Mammary epithelial cell (primary cell): ENCODE measurements around the gene ATP5F1D.

Source experiments
- CTCF ChIP-seq, 2 donors: IDR thresholded peaks in 1 of 2; conservative IDR thresholded peaks in 1 of 2; 2 replicates each; pipeline ENCODE4 v1.5.1; 2011 to 2012; ENCODE audit warnings: inconsistent platforms in 2 of 2, low read length in 2 of 2, mild to moderate bottlenecking in 2 of 2, control low read depth in 1 of 2, low read depth in 1 of 2; ENCODE audit not compliant: insufficient read depth in 1 of 2; ENCODE audit errors: extremely low read depth in 1 of 2
- EZH2 ChIP-seq: IDR thresholded peaks from 2 replicates; pipeline ENCODE4 v1.6.1; 2012; ENCODE audit warnings: low read length, inconsistent platforms, borderline replicate concordance

- no peak for TF ChIP-seq CTCF (conservative IDR thresholded peaks at IDR 0.05 in 1 of 2, IDR thresholded peaks at IDR 0.05 in 1 of 2; ENCODE audit: extremely low read depth in 1 of 2, insufficient read depth in 1 of 2, low read depth in 1 of 2, low read length in 2 of 2)
- TF ChIP-seq EZH2: no peak
Observed at GRCh38 chr19:1274081-1274851, 32.7 kb downstream of the ATP5F1D start.
